KMS-11 (cell line): ENCODE data around the gene ZP4.

ENCODE experiments used
- H2AFZ ChIP-seq: fragments of 200-600 bp; sonication (generic); 2 replicates; pipeline ENCODE4 v1.6.1; 2016; ENCODE audit warnings: antibody characterized with exemption, mixed run types, low read depth
- H3K27ac ChIP-seq: fragments of 200-600 bp; sonication (generic); 2 replicates; pipeline ENCODE4 v1.6.1; 2016; ENCODE audit warnings: mild to moderate bottlenecking, mixed run types
- H3K27me3 ChIP-seq: fragments of 200-600 bp; sonication (generic); 2 replicates; pipeline ENCODE4 v1.6.1; 2017; ENCODE audit warnings: mild to moderate bottlenecking, low read depth, mixed run types, moderate library complexity; ENCODE audit not compliant: insufficient read depth
- H3K36me3 ChIP-seq: fragments of 200-600 bp; sonication (generic); 2 replicates; pipeline ENCODE4 v1.6.1; 2017; ENCODE audit warnings: mild to moderate bottlenecking, mixed run types; ENCODE audit not compliant: insufficient read depth
- H3K4me1 ChIP-seq: fragments of 200-600 bp; sonication (generic); 2 replicates; pipeline ENCODE4 v1.6.1; 2016; ENCODE audit warnings: mild to moderate bottlenecking, low read depth, mixed run types; ENCODE audit not compliant: poor library complexity, severe bottlenecking
- H3K4me2 ChIP-seq: fragments of 200-600 bp; sonication (generic); 2 replicates; pipeline ENCODE4 v1.7.0; 2016; ENCODE audit warnings: mild to moderate bottlenecking, mixed run types
- H3K4me3 ChIP-seq: fragments of 200-600 bp; sonication (generic); IDR thresholded peaks from 2 replicates; pipeline ENCODE4 v1.6.1; 2017; ENCODE audit warnings: low read depth, low read length, mixed read lengths; ENCODE audit not compliant: insufficient read depth
- H3K79me2 ChIP-seq: fragments of 200-600 bp; sonication (generic); 2 replicates; pipeline ENCODE4 v1.6.1; 2016; ENCODE audit warnings: low read depth, mixed run types; ENCODE audit not compliant: insufficient read depth
- H3K9ac ChIP-seq: fragments of 200-600 bp; sonication (generic); 2 replicates; pipeline ENCODE4 v1.6.1; 2016; ENCODE audit warnings: mild to moderate bottlenecking, mixed run types
- H4K20me1 ChIP-seq: fragments of 200-600 bp; sonication (generic); 2 replicates; pipeline ENCODE4 v1.6.1; 2016; ENCODE audit warnings: mild to moderate bottlenecking, mixed run types; ENCODE audit not compliant: insufficient read depth
- TF ChIP-seq, protein P1 (sequence below): fragments of 200-600 bp; sonication (generic); conservative IDR thresholded peaks from 2 replicates; pipeline ENCODE4 v1.6.1; 2017; ENCODE audit warnings: low read depth, mild to moderate bottlenecking, antibody characterized with exemption, low read length, moderate library complexity, mixed read lengths

Gene ZP4

DNA sequence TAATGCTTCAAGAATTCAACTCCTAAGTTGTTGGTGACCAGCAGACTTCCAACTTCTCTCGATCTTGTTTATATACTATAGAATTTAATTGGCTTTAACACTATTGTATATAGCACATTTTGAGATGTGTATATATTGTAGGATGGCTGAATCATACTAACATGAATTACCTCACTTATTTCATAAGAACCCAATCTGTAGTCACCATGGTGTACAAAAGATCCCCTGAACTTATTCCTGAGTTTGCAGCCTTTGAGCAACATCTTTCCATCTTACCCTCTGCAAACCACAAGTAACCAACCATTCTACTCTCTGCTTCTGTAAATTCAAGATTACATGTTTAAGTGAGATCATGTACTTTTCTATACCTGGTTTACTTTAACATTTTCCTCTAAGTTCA, 12.3 kb downstream of the ZP4 start:
- Histone ChIP-seq H3K4me3 (no peak overlapping the region), H3K36me3 (no peaks in the 10 kb centered on the region), H3K4me1 (peaks cover 4% of the 10 kb centered on the region), H3K9ac (no peak overlapping the region), H4K20me1 (no peaks in the 10 kb centered on the region), H2AFZ (no peak overlapping the region), H3K27ac (no peak overlapping the region), H3K4me2 (no peak overlapping the region), H3K27me3 (no peaks in the 10 kb centered on the region), H3K79me2 (no peaks in the 10 kb centered on the region)
- TF ChIP-seq, protein P1, sequence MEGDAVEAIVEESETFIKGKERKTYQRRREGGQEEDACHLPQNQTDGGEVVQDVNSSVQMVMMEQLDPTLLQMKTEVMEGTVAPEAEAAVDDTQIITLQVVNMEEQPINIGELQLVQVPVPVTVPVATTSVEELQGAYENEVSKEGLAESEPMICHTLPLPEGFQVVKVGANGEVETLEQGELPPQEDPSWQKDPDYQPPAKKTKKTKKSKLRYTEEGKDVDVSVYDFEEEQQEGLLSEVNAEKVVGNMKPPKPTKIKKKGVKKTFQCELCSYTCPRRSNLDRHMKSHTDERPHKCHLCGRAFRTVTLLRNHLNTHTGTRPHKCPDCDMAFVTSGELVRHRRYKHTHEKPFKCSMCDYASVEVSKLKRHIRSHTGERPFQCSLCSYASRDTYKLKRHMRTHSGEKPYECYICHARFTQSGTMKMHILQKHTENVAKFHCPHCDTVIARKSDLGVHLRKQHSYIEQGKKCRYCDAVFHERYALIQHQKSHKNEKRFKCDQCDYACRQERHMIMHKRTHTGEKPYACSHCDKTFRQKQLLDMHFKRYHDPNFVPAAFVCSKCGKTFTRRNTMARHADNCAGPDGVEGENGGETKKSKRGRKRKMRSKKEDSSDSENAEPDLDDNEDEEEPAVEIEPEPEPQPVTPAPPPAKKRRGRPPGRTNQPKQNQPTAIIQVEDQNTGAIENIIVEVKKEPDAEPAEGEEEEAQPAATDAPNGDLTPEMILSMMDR = no peak

DNA sequence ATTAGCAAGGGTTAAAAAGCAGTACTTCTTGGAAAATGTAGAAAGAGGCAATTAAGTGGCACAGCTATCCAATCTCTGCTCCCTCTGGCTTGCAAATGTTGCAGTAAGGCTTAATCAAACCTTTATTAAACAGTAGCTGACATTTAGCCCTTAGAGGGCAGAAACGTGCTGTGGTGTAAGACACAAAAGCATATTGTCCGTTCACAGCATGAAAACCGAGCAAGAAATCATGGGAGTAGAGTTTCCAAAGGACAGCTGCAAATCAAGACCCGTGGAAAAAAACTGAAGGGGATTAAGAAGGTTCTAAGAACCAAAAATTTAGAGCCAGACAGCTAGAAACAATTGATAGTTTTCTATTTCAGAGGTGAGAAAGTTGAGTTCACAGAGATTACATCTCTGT, 13.1 kb downstream of the ZP4 start:
- Histone ChIP-seq H3K27me3 (no peaks in the 10 kb centered on the region), H3K4me2 (no peak overlapping the region), H4K20me1 (no peaks in the 10 kb centered on the region), H3K4me3 (no peak overlapping the region), H3K36me3 (no peaks in the 10 kb centered on the region), H3K79me2 (no peaks in the 10 kb centered on the region), H2AFZ (no peak overlapping the region), H3K27ac (no peak overlapping the region), H3K9ac (no peak overlapping the region), H3K4me1 (peaks cover 7% of the 10 kb centered on the region)
- TF ChIP-seq, protein P1 = no peak

DNA sequence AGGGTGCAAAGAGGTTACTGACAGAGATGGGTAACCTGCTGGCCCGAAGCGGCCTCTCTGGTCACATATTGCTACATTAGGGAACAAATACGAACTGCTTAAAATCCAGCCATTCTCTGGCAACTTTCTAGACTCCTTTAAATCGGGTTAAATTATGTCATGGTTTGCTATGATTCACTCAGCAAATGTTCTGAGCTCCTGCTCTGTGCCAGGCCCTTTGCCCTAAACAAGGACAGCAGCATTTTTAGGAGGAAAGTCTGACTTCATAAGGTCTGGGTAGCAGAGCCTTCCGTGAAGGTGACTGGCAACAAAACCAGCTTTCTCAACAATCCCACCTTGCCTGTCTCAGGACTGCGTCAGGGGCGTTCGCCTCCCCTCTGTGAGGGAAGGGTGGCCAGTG, 15.4 kb downstream of the ZP4 start:
- H3K27ac ChIP-seq = no peak overlapping the region
- TF ChIP-seq, protein P1 = no peak
- H3K27me3 ChIP-seq = no peaks in the 10 kb centered on the region
- H2AFZ ChIP-seq = no peak overlapping the region
- H4K20me1 ChIP-seq = no peaks in the 10 kb centered on the region
- no peak overlapping the region for H3K4me3 ChIP-seq
- peaks cover 7% of the 10 kb centered on the region for H3K4me1 ChIP-seq
- no peak overlapping the region for H3K4me2 ChIP-seq
- no peaks in the 10 kb centered on the region for H3K36me3 ChIP-seq
- H3K79me2 ChIP-seq = no peaks in the 10 kb centered on the region
- no peak overlapping the region for H3K9ac ChIP-seq

DNA sequence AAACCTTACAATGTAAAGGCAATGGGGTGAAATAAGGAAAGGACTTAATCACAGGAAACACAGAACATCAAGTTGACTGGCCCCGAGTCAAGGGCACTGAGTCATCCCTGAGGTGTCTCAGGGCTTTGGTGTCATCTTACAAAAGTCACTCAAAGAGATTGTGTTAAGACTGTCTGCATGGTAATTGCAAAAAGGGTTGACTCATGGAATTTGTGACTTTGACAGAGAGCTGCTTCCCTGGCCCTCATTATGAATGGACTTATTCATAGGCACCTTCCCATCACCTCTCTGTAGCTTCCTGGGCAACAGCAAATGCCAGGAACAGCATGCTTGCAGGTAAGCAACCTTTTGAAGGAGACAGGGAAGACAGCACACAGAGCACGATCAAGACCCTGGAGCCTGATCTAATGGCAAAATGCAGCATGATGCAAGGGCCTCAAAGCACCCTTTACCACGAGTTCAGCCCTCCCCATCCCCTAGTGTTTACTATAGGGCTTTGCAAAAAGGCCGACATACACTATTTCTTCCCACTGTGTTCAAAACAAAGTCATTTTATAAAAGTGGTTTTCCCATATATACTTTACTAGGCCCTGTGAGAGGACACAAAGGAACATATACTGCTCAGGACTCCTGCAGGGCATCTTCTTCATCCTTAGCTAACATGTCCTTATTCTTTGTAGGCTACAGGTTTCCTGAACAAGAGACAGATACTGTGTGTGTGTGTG, 17.1 kb downstream of the ZP4 start:
- Histone ChIP-seq H2AFZ (no peak overlapping the region), H3K36me3 (no peaks in the 10 kb centered on the region), H3K4me2 (no peak overlapping the region), H3K27ac (no peak overlapping the region), H3K4me3 (no peak overlapping the region), H3K79me2 (no peaks in the 10 kb centered on the region), H3K9ac (no peak overlapping the region), H3K27me3 (no peaks in the 10 kb centered on the region), H3K4me1 (peaks cover 3% of the 10 kb centered on the region), H4K20me1 (no peaks in the 10 kb centered on the region)
- TF ChIP-seq, protein P1 = no peak
